Stomach (tissue), 4 donors: Measurements from ENCODE around the gene PDLIM5.

ENCODE experiments used
- CTCF ChIP-seq, 7 experiments: fragments of 450-650 bp in 4 of 7; fragments of 200-600 bp in 3 of 7; sonication (generic) in 3 of 7; IDR thresholded peaks; one replicate each; pipeline ENCODE4 v1.5.1; 2016 to 2019; ENCODE audit warnings: antibody characterized with exemption in 7 of 7, control low read depth in 2 of 7, mild to moderate bottlenecking in 1 of 7
- POLR2A ChIP-seq, 4 donors: fragments of 450-650 bp; IDR thresholded peaks; one replicate each; pipeline ENCODE4 v1.6.1; 2016; ENCODE audit warnings: antibody characterized with exemption in 4 of 4, control low read depth in 2 of 4, mild to moderate bottlenecking in 1 of 4, moderate library complexity in 1 of 4

- TF ChIP-seq CTCF (IDR thresholded peaks at IDR 0.05) (no peak), POLR2A (IDR thresholded peaks at IDR 0.05) (no peak)
Measured at GRCh38 chr4:94588896-94589693, 137.4 kb downstream of the PDLIM5 start.
